CD14-positive monocyte (primary cell): ENCODE measurements around the gene PCSK4. TPM values are rescaled to one million over a fixed set of nuclear protein-coding genes. Genes with fewer than 3 reads are reported as not detected.

Source experiments
- DNase-seq, 3 donors: peaks; one replicate each; pipeline ENCODE4 v3.0.0-alpha.2; 2011 to 2022
- H2AFZ ChIP-seq: 2 replicates; pipeline ENCODE4 v1.6.0; 2012; ENCODE audit warnings: mild to moderate bottlenecking, low read depth, low read length, inconsistent platforms; ENCODE audit not compliant: insufficient read depth, poor library complexity, severe bottlenecking
- H3K27ac ChIP-seq, 2 donors: 1 replicate in 1 of 2; 2 replicates in 1 of 2; pipeline ENCODE4 v1.5.1; 2012 to 2013; ENCODE audit warnings: low read length in 2 of 2, control low read depth in 1 of 2, inconsistent platforms in 1 of 2, low read depth in 1 of 2, mild to moderate bottlenecking in 1 of 2
- H3K27me3 ChIP-seq, 2 donors: one replicate each; pipeline versions ENCODE4 v1.6.0 to v1.6.1; 2011 to 2013; ENCODE audit warnings: low read length in 2 of 2; ENCODE audit not compliant: control insufficient read depth in 2 of 2, insufficient read depth in 2 of 2
- H3K36me3 ChIP-seq, 2 donors: replicated peaks in 1 of 2; 1 replicate in 1 of 2; 2 replicates in 1 of 2; pipeline versions ENCODE4 v1.5.1 to v1.6.1; 2012 to 2013; ENCODE audit warnings: low read length in 2 of 2, control low read depth in 1 of 2, inconsistent platforms in 1 of 2, mild to moderate bottlenecking in 1 of 2; ENCODE audit not compliant: insufficient read depth in 2 of 2, control insufficient read depth in 1 of 2
- H3K4me1 ChIP-seq, 2 donors: 1 replicate in 1 of 2; 2 replicates in 1 of 2; pipeline versions ENCODE4 v1.5.1 to v1.6.1; 2012 to 2013; ENCODE audit warnings: low read length in 2 of 2, control low read depth in 1 of 2, inconsistent platforms in 1 of 2, mild to moderate bottlenecking in 1 of 2, moderate library complexity in 1 of 2; ENCODE audit not compliant: insufficient read depth in 2 of 2, control insufficient read depth in 1 of 2
- H3K4me2 ChIP-seq: replicated peaks from 2 replicates; pipeline ENCODE3; 2012; ENCODE audit warnings: low read length, moderate library complexity, mild to moderate bottlenecking; ENCODE audit not compliant: poor library complexity, severe bottlenecking; ENCODE audit errors: extremely low read depth
- H3K4me3 ChIP-seq, 3 experiments: fragments of 200-600 bp in 1 of 3; sonication (generic) in 1 of 3; replicated peaks in 1 of 3; 1 replicate in 2 of 3; 2 replicates in 1 of 3; pipeline ENCODE4 v1.5.1; 2011 to 2013; ENCODE audit warnings: low read length in 3 of 3, mild to moderate bottlenecking in 3 of 3, control low read depth in 2 of 3, low read depth in 2 of 3, inconsistent platforms in 1 of 3, moderate library complexity in 1 of 3
- H3K79me2 ChIP-seq: 2 replicates; pipeline ENCODE4 v1.6.0; 2012; ENCODE audit warnings: mild to moderate bottlenecking, control low read depth, inconsistent platforms, low read length, moderate library complexity; ENCODE audit not compliant: insufficient read depth
- H3K9ac ChIP-seq: 2 replicates; pipeline ENCODE4 v1.6.0; 2017; ENCODE audit warnings: low read length, mild to moderate bottlenecking; ENCODE audit not compliant: insufficient read depth, poor library complexity, severe bottlenecking
- H3K9me3 ChIP-seq, 2 donors: replicated peaks in 1 of 2; 1 replicate in 1 of 2; 2 replicates in 1 of 2; pipeline versions ENCODE4 v1.5.1 to v1.6.1; 2012 to 2013; ENCODE audit warnings: low read length in 2 of 2, control low read depth in 1 of 2; ENCODE audit not compliant: control insufficient read depth in 1 of 2, insufficient read depth in 1 of 2
- H4K20me1 ChIP-seq: 2 replicates; pipeline ENCODE4 v1.6.0; 2012; ENCODE audit warnings: mild to moderate bottlenecking, low read length, control low read depth, moderate library complexity; ENCODE audit not compliant: insufficient read depth
- H3K27ac Mint-ChIP-seq, 7 donors: one replicate each; pipeline ENCODE4 v1.8.0; 2020; ENCODE audit warnings: mild to moderate bottlenecking in 7 of 7, mixed read lengths in 7 of 7, moderate library complexity in 6 of 7, inconsistent platforms in 2 of 7
- H3K27me3 Mint-ChIP-seq, 3 donors: one replicate each; pipeline ENCODE4 v1.8.0; 2021 to 2022; ENCODE audit warnings: low read depth in 3 of 3, mild to moderate bottlenecking in 3 of 3, mixed read lengths in 3 of 3, moderate library complexity in 3 of 3, inconsistent platforms in 1 of 3
- H3K36me3 Mint-ChIP-seq, 2 donors: one replicate each; pipeline ENCODE4 v1.8.0; 2020; ENCODE audit warnings: mixed read lengths in 2 of 2, inconsistent platforms in 1 of 2, mild to moderate bottlenecking in 1 of 2
- H3K4me1 Mint-ChIP-seq: one replicate; pipeline ENCODE4 v1.8.0; 2020; ENCODE audit warnings: mild to moderate bottlenecking, mixed read lengths
- H3K4me3 Mint-ChIP-seq, 2 donors: one replicate each; pipeline ENCODE4 v1.8.0; 2020; ENCODE audit warnings: mild to moderate bottlenecking in 2 of 2, mixed read lengths in 2 of 2, moderate library complexity in 1 of 2
- H3K9me3 Mint-ChIP-seq, 7 donors: one replicate each; pipeline ENCODE4 v1.8.0; 2020 to 2022; ENCODE audit warnings: mixed read lengths in 7 of 7, mild to moderate bottlenecking in 6 of 7, moderate library complexity in 6 of 7, inconsistent platforms in 2 of 7
- WGBS: methylation state at CpG from one replicate; pipeline ENCODE4 v1.1.5; 2013; ENCODE audit warnings: missing lambda C conversion rate; ENCODE audit not compliant: insufficient coverage; 5-methylcytosine and 5-hydroxymethylcytosine counted together
- intact Hi-C, 2 donors: fragments of 100-400 bp; cut with micrococcal nuclease; formaldehyde crosslinking; loops; one replicate each; pipeline versions ENCODE4 v1.15.0 to v1.15.1; 2023
- polyA plus RNA-seq, 3 donors: library from polyadenylated mRNA; depleted of rRNA in 1 of 3; unstranded in 2 of 3; stranded (reverse) in 1 of 3; fragments of 300-500 nt in 2 of 3; fragments of >200 nt in 1 of 3; fragmentation: Illumina TruSeq in 2 of 3; gene quantifications; 1 replicate in 2 of 3; 2 replicates in 1 of 3; pipeline ENCODE4 v1.2.3, GENCODE V29; 2012 to 2021
- TF ChIP-seq, protein P1 (sequence below): fragments of 200-600 bp; IDR thresholded peaks from one replicate; pipeline ENCODE4 v1.8.0; 2022; ENCODE audit warnings: antibody characterized with exemption, mild to moderate bottlenecking

PCSK4 gene
- polyA plus RNA-seq, 3 donors = 0.34 to 1.0 TPM; not detected in 1

DNA sequence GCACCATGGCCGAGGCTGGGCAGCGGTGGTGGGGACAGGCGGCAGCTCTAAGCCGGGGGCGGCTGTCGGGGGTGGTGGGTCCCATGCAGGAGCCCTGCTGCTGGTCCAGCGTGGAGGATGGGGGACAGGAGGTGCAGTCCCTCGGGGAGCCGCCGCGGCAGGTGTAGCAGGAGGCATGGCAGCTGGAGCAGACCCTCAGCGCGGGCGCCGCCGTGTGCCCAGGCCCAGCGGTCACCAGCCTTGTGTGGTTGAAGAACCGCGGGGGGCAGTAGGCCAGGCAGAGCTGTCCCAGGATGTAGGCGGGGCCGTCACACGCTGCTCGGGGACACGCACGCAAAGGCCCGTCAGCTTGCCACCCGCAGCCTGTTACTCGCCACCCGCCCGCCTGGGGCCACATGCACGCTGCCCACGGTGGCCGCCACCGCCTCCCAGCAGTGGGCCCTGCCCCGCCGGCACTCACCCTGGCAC lies 8.2 kb downstream of the PCSK4 start:
- Mint-ChIP-seq H3K27me3 (peaks cover 0 to 1% (median 0%) of the 10 kb centered on the region in 3 donors), H3K4me1 (peaks cover 25% of the 10 kb centered on the region), H3K36me3 (peaks cover 4 to 6% of the 10 kb centered on the region in 2 donors), H3K27ac (no peak overlapping the region), H3K4me3 (no peak overlapping the region), H3K9me3 (peaks cover 0 to 3% (median 0%) of the 10 kb centered on the region in 7 donors)
- TF ChIP-seq, protein P1, sequence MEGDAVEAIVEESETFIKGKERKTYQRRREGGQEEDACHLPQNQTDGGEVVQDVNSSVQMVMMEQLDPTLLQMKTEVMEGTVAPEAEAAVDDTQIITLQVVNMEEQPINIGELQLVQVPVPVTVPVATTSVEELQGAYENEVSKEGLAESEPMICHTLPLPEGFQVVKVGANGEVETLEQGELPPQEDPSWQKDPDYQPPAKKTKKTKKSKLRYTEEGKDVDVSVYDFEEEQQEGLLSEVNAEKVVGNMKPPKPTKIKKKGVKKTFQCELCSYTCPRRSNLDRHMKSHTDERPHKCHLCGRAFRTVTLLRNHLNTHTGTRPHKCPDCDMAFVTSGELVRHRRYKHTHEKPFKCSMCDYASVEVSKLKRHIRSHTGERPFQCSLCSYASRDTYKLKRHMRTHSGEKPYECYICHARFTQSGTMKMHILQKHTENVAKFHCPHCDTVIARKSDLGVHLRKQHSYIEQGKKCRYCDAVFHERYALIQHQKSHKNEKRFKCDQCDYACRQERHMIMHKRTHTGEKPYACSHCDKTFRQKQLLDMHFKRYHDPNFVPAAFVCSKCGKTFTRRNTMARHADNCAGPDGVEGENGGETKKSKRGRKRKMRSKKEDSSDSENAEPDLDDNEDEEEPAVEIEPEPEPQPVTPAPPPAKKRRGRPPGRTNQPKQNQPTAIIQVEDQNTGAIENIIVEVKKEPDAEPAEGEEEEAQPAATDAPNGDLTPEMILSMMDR = no peak
- Histone ChIP-seq H3K79me2 (peaks cover 17% of the 10 kb centered on the region), H3K4me2 (no peak overlapping the region), H3K36me3 (peaks cover 0 to 5% of the 10 kb centered on the region in 2 donors), H3K27me3 (no peaks in the 10 kb centered on the region), H3K4me1 (peaks cover 20 to 28% of the 10 kb centered on the region in 2 donors), H3K27ac (no peak overlapping the region), H2AFZ (no peak overlapping the region), H3K9ac (no peak overlapping the region), H4K20me1 (no peaks in the 10 kb centered on the region), H3K4me3 (no peak overlapping the region), H3K9me3 (no peaks in the 10 kb centered on the region)
- WGBS = 94% methylated on average over 36 of the region's 36 CpGs
- no peak for DNase-seq
- intact Hi-C loops = no loop called here

DNA sequence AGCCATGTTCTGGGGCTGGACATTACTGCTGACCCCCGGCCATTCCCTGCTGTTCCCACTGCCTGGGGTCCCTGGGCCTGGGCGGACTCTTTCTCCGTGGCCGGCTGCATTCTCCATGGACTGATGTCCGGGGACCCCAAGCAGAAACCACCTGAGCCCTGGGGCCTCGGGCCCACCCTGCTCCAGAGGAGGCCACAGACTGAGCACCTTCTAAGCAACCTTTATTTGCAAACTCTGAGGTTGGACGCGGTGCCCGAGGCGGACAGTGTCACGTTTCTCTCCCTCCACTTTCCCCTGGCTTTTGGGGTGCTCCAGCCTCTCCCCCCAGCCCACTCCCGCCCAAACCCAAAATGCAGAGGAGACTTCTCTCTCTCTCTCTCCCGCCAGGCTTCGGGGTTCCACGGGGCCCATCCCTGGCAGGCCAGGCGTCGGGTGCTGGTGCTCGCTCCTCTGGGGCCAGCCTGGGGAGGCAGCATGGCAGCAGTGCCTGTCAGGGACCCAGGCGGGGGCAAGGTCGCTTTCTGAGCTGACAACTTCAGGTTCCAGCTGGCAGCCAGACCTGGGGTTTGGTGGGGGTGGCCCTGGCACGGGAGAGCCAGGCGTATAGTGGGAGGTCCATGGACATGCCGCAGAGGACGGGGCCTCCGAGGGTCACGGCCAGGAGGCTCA lies 8.8 kb downstream of the PCSK4 start:
- DNase-seq = no peak
- TF ChIP-seq, protein P1 = no peak
- Mint-ChIP-seq H3K36me3 (peaks cover 7 to 12% of the 10 kb centered on the region in 2 donors), H3K27me3 (peaks cover 0 to 1% (median 0%) of the 10 kb centered on the region in 3 donors), H3K9me3 (peaks cover 0 to 3% (median 0%) of the 10 kb centered on the region in 7 donors), H3K4me3 (no peak overlapping the region), H3K27ac (no peak overlapping the region), H3K4me1 (peaks cover 26% of the 10 kb centered on the region)
- H3K9me3 ChIP-seq = no peaks in the 10 kb centered on the region
- H2AFZ ChIP-seq = no peak overlapping the region
- peaks cover 20 to 28% of the 10 kb centered on the region in 2 donors for H3K4me1 ChIP-seq
- no peaks in the 10 kb centered on the region for H3K27me3 ChIP-seq
- no peak overlapping the region for H3K4me2 ChIP-seq
- no peak overlapping the region for H3K4me3 ChIP-seq
- WGBS = 95% methylated on average over 17 of the region's 26 CpGs
- no peak overlapping the region for H3K27ac ChIP-seq
- H3K36me3 ChIP-seq = peaks cover 2 to 9% of the 10 kb centered on the region in 2 donors
- H3K9ac ChIP-seq = no peak overlapping the region
- intact Hi-C loops = no loop called here
- peaks cover 20% of the 10 kb centered on the region for H3K79me2 ChIP-seq
- H4K20me1 ChIP-seq = peaks cover 4% of the 10 kb centered on the region
